Thyroid gland (tissue), 4 donors: ENCODE data around the gene CAPN12. TPM values are rescaled to one million over a fixed set of nuclear protein-coding genes. Genes with fewer than 3 reads are reported as not detected.
"Not testable (repeated sequence)": the region's sequence is repeated elsewhere in the genome, so short reads cannot be mapped to it uniquely, and the experiment has no call there.

Experiments
- DNase-seq, 2 donors: peaks; one replicate each; pipeline ENCODE4 v3.0.0-alpha.2; 2019
- H3K27ac ChIP-seq, 3 donors: fragments of 200-600 bp; sonication (generic); 1 replicate in 2 of 3; 2 replicates in 1 of 3; pipeline ENCODE4 v1.5.1; 2016 to 2019; ENCODE audit warnings: mild to moderate bottlenecking in 1 of 3, moderate library complexity in 1 of 3
- H3K27me3 ChIP-seq: fragments of 200-600 bp; sonication (generic); one replicate; pipeline ENCODE4 v1.5.1; 2019
- H3K36me3 ChIP-seq, 2 donors: fragments of 200-600 bp; sonication (generic); one replicate each; pipeline ENCODE4 v1.5.1; 2016 to 2019
- H3K4me1 ChIP-seq, 2 donors: fragments of 200-600 bp; sonication (generic); one replicate each; pipeline ENCODE4 v1.5.1; 2017 to 2019
- H3K4me3 ChIP-seq, 3 donors: fragments of 200-600 bp; sonication (generic); replicated peaks in 1 of 3; 1 replicate in 2 of 3; 2 replicates in 1 of 3; pipeline ENCODE4 v1.5.1; 2016; ENCODE audit warnings: mild to moderate bottlenecking in 1 of 3
- H3K9me3 ChIP-seq: fragments of 200-600 bp; sonication (generic); one replicate; pipeline ENCODE4 v1.5.1; 2017
- CTCF ChIP-seq, 6 experiments: fragments of 200-600 bp in 3 of 6; fragments of 450-650 bp in 3 of 6; sonication (generic) in 3 of 6; IDR thresholded peaks; one replicate each; pipeline ENCODE4 v1.5.1; 2016 to 2019; ENCODE audit warnings: antibody characterized with exemption in 6 of 6, mild to moderate bottlenecking in 2 of 6, inconsistent platforms in 1 of 6, moderate library complexity in 1 of 6
- POLR2A ChIP-seq, 2 donors: fragments of 450-650 bp; IDR thresholded peaks; one replicate each; pipeline ENCODE4 v1.6.1; 2017; ENCODE audit warnings: antibody characterized with exemption in 2 of 2, mild to moderate bottlenecking in 2 of 2, moderate library complexity in 1 of 2
- WGBS, 2 donors: methylation state at CpG; one replicate each; pipeline ENCODE4 v1.1.5; 2017; 5-methylcytosine and 5-hydroxymethylcytosine counted together
- intact Hi-C: fragments of 100-400 bp; cut with DNase I; formaldehyde crosslinking; loops from one replicate; pipeline ENCODE4 v1.15.1; 2023
- total RNA-seq, 4 donors: library from RNA; depleted of rRNA; stranded (reverse); fragments of >200 nt; gene quantifications; one replicate each; pipeline ENCODE4 v1.2.3, GENCODE V29; 2016

CAPN12 gene
- total RNA-seq, 4 donors from 2014 or later, result 1.6 to 2.0 TPM; not detected in 2

- no peaks in the 10 kb centered on the region for H3K27me3 ChIP-seq
- DNase-seq, result peak; percentile 70
- H3K4me1 ChIP-seq, result no peaks in the 10 kb centered on the region
- H3K36me3 ChIP-seq, result no peaks in the 10 kb centered on the region
- no peaks in the 10 kb centered on the region for H3K9me3 ChIP-seq
- no peak overlapping the region for H3K4me3 ChIP-seq
- intact Hi-C loops, result no loop called here
- TF ChIP-seq POLR2A (IDR thresholded peaks at IDR 0.05), result no peak
- TF ChIP-seq CTCF (IDR thresholded peaks at IDR 0.05), result no peak
- H3K27ac ChIP-seq, result peak overlapping the region in 1 of 3 donors; percentile 25
- 34 to 45% methylated on average over 10 of the region's 10 CpGs for WGBS, 2 donors
Measured at GRCh38 chr19:38759590-38760003, 15.3 kb upstream of the CAPN12 start.

DNA sequence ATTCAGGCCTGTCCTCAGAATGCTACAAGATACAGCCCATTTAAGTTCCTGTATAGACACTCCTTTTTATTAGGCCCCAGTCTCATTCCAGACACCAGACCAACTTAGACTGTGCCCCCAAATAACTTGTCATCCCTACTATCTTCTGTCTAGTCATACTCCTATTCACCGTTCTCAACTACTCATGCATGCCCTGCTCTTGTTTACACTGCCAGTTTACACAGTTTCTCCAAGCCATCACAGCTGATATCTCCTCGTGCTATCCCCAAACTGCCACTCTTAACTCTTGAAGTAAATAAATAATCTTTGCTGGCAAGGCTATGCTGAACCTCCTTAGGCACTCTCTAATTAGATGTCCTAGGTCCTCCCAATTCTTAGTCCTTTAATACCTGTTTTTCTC lies 9.9 kb upstream of the CAPN12 start:
- H3K4me1 ChIP-seq, H3K36me3 ChIP-seq, DNase-seq, intact Hi-C loops, H3K9me3 ChIP-seq, H3K27me3 ChIP-seq, H3K4me3 ChIP-seq, H3K27ac ChIP-seq: not testable (repeated sequence)
- 55 to 59% methylated on average over 1 to 2 of the region's 2 CpGs for WGBS, 2 donors

DNA sequence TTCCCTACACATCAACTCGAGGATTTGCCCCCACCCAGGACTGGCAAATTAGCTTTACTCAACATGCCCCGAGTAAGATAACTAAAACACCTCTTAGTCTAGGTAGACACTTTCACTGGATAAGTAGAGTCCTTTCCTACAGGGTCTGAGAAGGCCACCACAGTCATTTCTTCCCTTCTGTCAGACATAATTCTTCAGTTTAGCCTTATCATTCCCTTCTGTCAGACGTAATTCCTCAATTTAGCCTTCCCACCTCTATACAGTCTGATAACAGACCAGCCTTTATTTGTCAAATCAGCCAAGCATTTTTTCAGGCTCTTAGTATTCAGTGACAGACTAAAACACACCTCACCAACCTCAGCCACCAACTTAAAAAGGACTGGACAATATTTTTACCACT lies 9.5 kb upstream of the CAPN12 start:
- H3K27me3 ChIP-seq, H3K9me3 ChIP-seq, H3K4me3 ChIP-seq, H3K4me1 ChIP-seq, H3K36me3 ChIP-seq, intact Hi-C loops, DNase-seq, H3K27ac ChIP-seq: not testable (repeated sequence)
- 74 to 76% methylated on average over 3 of the region's 3 CpGs for WGBS, 2 donors

- WGBS, 2 donors, result 72 to 83% methylated on average over 6 to 7 of the region's 7 CpGs
Measured at GRCh38 chr19:38745316-38745715, 1.0 kb upstream of the CAPN12 start.

DNA sequence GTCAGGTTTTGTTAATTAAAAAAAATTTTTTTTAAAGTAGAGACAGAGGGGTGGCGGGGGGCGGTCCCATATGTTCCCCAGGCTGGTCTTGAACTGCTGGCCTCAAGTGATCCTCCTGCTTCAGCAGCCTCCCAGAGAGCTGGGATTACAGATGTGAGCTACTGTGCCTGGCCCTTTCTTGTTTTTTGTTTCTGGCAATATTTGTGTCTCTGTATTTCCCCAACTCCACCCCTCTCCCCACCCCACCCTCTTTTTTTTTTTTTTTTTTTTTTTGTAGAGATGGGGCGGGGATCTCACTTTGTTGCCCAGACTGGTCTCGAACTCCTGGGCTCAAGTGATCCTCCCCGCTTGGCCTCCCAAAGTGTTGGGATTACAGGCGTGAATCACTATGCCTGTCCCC lies 600 bp upstream of the CAPN12 start:
- 86 to 93% methylated on average over 6 of the region's 6 CpGs for WGBS, 2 donors
- TF ChIP-seq POLR2A (IDR thresholded peaks at IDR 0.05) (no peak), CTCF (IDR thresholded peaks at IDR 0.05) (no peak)
- no peak for DNase-seq
- H3K36me3 ChIP-seq, result no peaks in the 10 kb centered on the region
- no peak overlapping the region for H3K4me3 ChIP-seq
- no peak overlapping the region for H3K27ac ChIP-seq
- H3K9me3 ChIP-seq, result no peaks in the 10 kb centered on the region
- intact Hi-C loops, result no loop called here
- no peaks in the 10 kb centered on the region for H3K27me3 ChIP-seq
- no peaks in the 10 kb centered on the region for H3K4me1 ChIP-seq

More at GRCh38 chr19:38745316-38745715, 1.0 kb upstream of the CAPN12 start:
- Histone ChIP-seq H3K4me1 (no peaks in the 10 kb centered on the region), H3K27me3 (no peaks in the 10 kb centered on the region), H3K4me3 (no peak overlapping the region), H3K27ac (no peak overlapping the region), H3K9me3 (no peaks in the 10 kb centered on the region), H3K36me3 (no peaks in the 10 kb centered on the region)
- no peak for DNase-seq
- TF ChIP-seq CTCF (IDR thresholded peaks at IDR 0.05) (no peak), POLR2A (IDR thresholded peaks at IDR 0.05) (no peak)
- intact Hi-C loops, result no loop called here

DNA sequence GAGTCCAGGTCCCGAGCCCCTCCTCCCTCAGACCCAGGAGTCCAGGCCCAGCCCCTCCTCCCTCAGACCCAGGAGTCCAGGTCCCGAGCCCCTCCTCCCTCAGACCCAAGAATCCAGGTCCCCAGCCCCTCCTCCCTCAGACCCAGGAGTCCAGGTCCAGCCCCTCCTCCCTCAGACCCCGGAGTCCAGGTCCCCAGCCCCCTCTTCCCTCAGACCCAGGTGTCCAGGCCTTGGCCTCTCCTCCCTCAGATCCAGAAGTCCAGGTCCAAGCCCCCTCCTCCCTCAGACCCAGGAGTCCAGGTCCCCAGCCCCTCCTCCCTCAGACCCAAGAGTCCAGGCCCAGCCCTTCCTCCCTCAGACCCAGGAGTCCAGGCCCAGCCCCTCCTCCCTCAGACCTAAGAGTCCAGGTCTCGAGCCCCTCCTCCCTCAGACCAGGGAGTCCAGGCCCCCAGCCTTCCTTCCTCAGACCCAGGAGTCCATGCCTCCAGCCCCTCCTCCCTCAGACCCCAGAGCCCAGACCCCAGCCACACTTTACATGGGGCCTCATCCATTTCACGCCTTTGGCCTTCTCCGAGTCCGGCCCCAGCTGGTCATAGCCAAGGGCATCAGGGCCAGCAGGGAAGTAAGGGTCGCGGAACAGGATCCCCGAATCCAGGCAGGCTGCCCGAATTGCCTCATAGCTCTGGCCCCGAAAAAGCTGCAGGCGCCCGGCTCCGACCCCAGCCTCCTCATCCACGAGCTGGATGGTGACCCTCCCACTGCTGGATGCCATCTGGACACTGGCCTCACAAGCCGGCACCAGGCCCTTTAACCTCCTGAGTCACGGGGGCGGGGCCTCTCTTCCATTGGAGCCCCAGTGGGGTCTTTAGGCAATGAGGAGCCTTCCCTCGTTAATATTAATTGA lies 628 bp downstream of the CAPN12 start:
- Histone ChIP-seq H3K27ac (no peak overlapping the region), H3K36me3 (no peaks in the 10 kb centered on the region), H3K27me3 (no peaks in the 10 kb centered on the region), H3K9me3 (no peaks in the 10 kb centered on the region), H3K4me3 (no peak overlapping the region), H3K4me1 (no peaks in the 10 kb centered on the region)
- DNase-seq, result no peak
- intact Hi-C loops, result no loop called here
- TF ChIP-seq CTCF (IDR thresholded peaks at IDR 0.05) (no peak), POLR2A (IDR thresholded peaks at IDR 0.05) (no peak)
- WGBS, 2 donors, result 68 to 82% methylated on average over 9 to 15 of the region's 20 CpGs
